HUES64 (cell line): ENCODE data around the gene GPC3.
"Not testable (repeated sequence)": the region's sequence is repeated elsewhere in the genome, so short reads cannot be mapped to it uniquely, and the experiment has no call there.

Experiments used
- H3K27ac ChIP-seq: 2 replicates; pipeline ENCODE4 v1.7.0; 2013; ENCODE audit warnings: low read depth, low read length, inconsistent platforms
- H3K27me3 ChIP-seq: 2 replicates; pipeline ENCODE4 v1.6.1; 2013; ENCODE audit warnings: mild to moderate bottlenecking, low read length; ENCODE audit not compliant: insufficient read depth
- H3K36me3 ChIP-seq: 2 replicates; pipeline ENCODE4 v1.6.1; 2013; ENCODE audit warnings: mild to moderate bottlenecking, low read length; ENCODE audit not compliant: insufficient read depth
- H3K4me1 ChIP-seq: 2 replicates; pipeline ENCODE4 v1.6.1; 2013; ENCODE audit warnings: mild to moderate bottlenecking, low read length, moderate library complexity; ENCODE audit not compliant: insufficient read depth
- H3K4me3 ChIP-seq: 2 replicates; pipeline ENCODE4 v1.5.1; 2013; ENCODE audit warnings: mild to moderate bottlenecking, low read length, moderate library complexity
- H3K9ac ChIP-seq: 2 replicates; pipeline ENCODE4 v1.6.1; 2013; ENCODE audit warnings: mild to moderate bottlenecking, low read depth, low read length
- H3K9me3 ChIP-seq: 2 replicates; pipeline ENCODE4 v1.6.1; 2013; ENCODE audit warnings: low read depth, low read length; ENCODE audit not compliant: insufficient read depth
- WGBS: fragments of 150-250, 120-280 bp; methylation state at CpG from one replicate; pipeline ENCODE4 v1.1.7; 2013; ENCODE audit warnings: missing lambda C conversion rate; 5-methylcytosine and 5-hydroxymethylcytosine counted together

Gene GPC3

GRCh38 chrX:133771086-133771646, 214.2 kb downstream of the GPC3 start:
- H3K27ac ChIP-seq = no peak overlapping the region
- H3K4me1 ChIP-seq = no peaks in the 10 kb centered on the region
- WGBS = 88% methylated on average over 5 of the region's 6 CpGs
- no peaks in the 10 kb centered on the region for H3K36me3 ChIP-seq
- no peak overlapping the region for H3K4me3 ChIP-seq
- no peak overlapping the region for H3K9ac ChIP-seq
- H3K9me3 ChIP-seq = no peaks in the 10 kb centered on the region
- H3K27me3 ChIP-seq = no peaks in the 10 kb centered on the region

- not testable (repeated sequence) for H3K4me1 ChIP-seq, H3K36me3 ChIP-seq, H3K27ac ChIP-seq, H3K9me3 ChIP-seq, H3K4me3 ChIP-seq, H3K27me3 ChIP-seq, H3K9ac ChIP-seq
- 93% methylated on average over 7 of the region's 7 CpGs for WGBS
These were observed 222.3 kb downstream of the GPC3 start for GRCh38 chrX:133762976-133763548.

- Histone ChIP-seq H3K4me1 (no peaks in the 10 kb centered on the region), H3K27ac (no peak overlapping the region), H3K9ac (no peak overlapping the region), H3K36me3 (no peaks in the 10 kb centered on the region; the same call in 1 of the 2 replicates), H3K9me3 (no peaks in the 10 kb centered on the region), H3K27me3 (no peaks in the 10 kb centered on the region), H3K4me3 (no peak overlapping the region)
- WGBS = 96% methylated on average over 2 of the region's 2 CpGs
These were observed 230.7 kb downstream of the GPC3 start for GRCh38 chrX:133754657-133755056.

- Histone ChIP-seq H3K27ac (no peak overlapping the region), H3K9ac (no peak overlapping the region), H3K4me1 (peaks cover 8% of the 10 kb centered on the region; the same call in 1 of the 2 replicates), H3K4me3 (no peak overlapping the region), H3K9me3 (no peaks in the 10 kb centered on the region), H3K27me3 (no peaks in the 10 kb centered on the region), H3K36me3 (no peaks in the 10 kb centered on the region; the same call in 1 of the 2 replicates)
- WGBS = 94% methylated on average over 3 of the region's 4 CpGs
These were observed 235.4 kb downstream of the GPC3 start for GRCh38 chrX:133749951-133750350.

- Histone ChIP-seq H3K9me3 (no peaks in the 10 kb centered on the region), H3K9ac (no peak overlapping the region), H3K4me3 (no peak overlapping the region), H3K36me3 (no peaks in the 10 kb centered on the region; the same call in 1 of the 2 replicates), H3K27ac (no peak overlapping the region), H3K27me3 (no peaks in the 10 kb centered on the region), H3K4me1 (peaks cover 8% of the 10 kb centered on the region; the same call in 1 of the 2 replicates)
- 85% methylated on average over 4 of the region's 4 CpGs for WGBS
These were observed 236.0 kb downstream of the GPC3 start for GRCh38 chrX:133749370-133749769.

GRCh38 chrX:133747196-133747595, 238.2 kb downstream of the GPC3 start:
- Histone ChIP-seq H3K4me1 (peaks cover 8% of the 10 kb centered on the region; the same call in 1 of the 2 replicates), H3K9ac (no peak overlapping the region), H3K27ac (no peak overlapping the region), H3K4me3 (no peak overlapping the region), H3K9me3 (no peaks in the 10 kb centered on the region), H3K27me3 (no peaks in the 10 kb centered on the region), H3K36me3 (no peaks in the 10 kb centered on the region)
- WGBS = 92% methylated on average over 2 of the region's 2 CpGs

- Histone ChIP-seq H3K9ac (no peak overlapping the region), H3K4me3 (no peak overlapping the region), H3K9me3 (no peaks in the 10 kb centered on the region), H3K27ac (no peak overlapping the region), H3K27me3 (no peaks in the 10 kb centered on the region), H3K36me3 (no peaks in the 10 kb centered on the region), H3K4me1 (peaks cover 8% of the 10 kb centered on the region; the same call in 1 of the 2 replicates)
- no CpG with 5 or more reads among the region's 1 CpG for WGBS
These were observed 238.8 kb downstream of the GPC3 start for GRCh38 chrX:133746593-133746992.

- no peak overlapping the region for H3K9ac ChIP-seq
- no peaks in the 10 kb centered on the region for H3K27me3 ChIP-seq
- H3K9me3 ChIP-seq = no peaks in the 10 kb centered on the region
- H3K27ac ChIP-seq = no peak overlapping the region
- H3K36me3 ChIP-seq = no peaks in the 10 kb centered on the region
- no peak overlapping the region for H3K4me3 ChIP-seq
- peaks cover 8% of the 10 kb centered on the region; the same call in 1 of the 2 replicates for H3K4me1 ChIP-seq
These were observed 240.0 kb downstream of the GPC3 start for GRCh38 chrX:133745349-133745748.

GRCh38 chrX:133742602-133743305, 242.6 kb downstream of the GPC3 start:
- no CpG with 5 or more reads among the region's 3 CpGs for WGBS
- H3K9me3 ChIP-seq = no peaks in the 10 kb centered on the region
- H3K9ac ChIP-seq = no peak overlapping the region
- H3K27ac ChIP-seq = no peak overlapping the region
- no peaks in the 10 kb centered on the region for H3K36me3 ChIP-seq
- H3K4me3 ChIP-seq = no peak overlapping the region
- no peaks in the 10 kb centered on the region for H3K27me3 ChIP-seq
- peaks cover 8% of the 10 kb centered on the region; the same call in 1 of the 2 replicates for H3K4me1 ChIP-seq

- H3K9ac ChIP-seq = no peak overlapping the region
- no peaks in the 10 kb centered on the region for H3K36me3 ChIP-seq
- H3K4me3 ChIP-seq = no peak overlapping the region
- H3K4me1 ChIP-seq = peaks cover 8% of the 10 kb centered on the region; the same call in 1 of the 2 replicates
- WGBS = 100% methylated on average over 1 of the region's 2 CpGs
- no peaks in the 10 kb centered on the region for H3K27me3 ChIP-seq
- H3K9me3 ChIP-seq = no peaks in the 10 kb centered on the region
- H3K27ac ChIP-seq = no peak overlapping the region
These were observed 244.1 kb downstream of the GPC3 start for GRCh38 chrX:133741303-133741702.

GRCh38 chrX:133726642-133727041, 258.8 kb downstream of the GPC3 start:
- WGBS = 84% methylated on average over 2 of the region's 2 CpGs

More at GRCh38 chrX:133726642-133727041, 258.8 kb downstream of the GPC3 start:
- Histone ChIP-seq H3K4me1 (0 out of 2 replicates have a peak, but pooled peaks cover 7% of the 10 kb centered on the region), H3K9me3 (no peaks in the 10 kb centered on the region), H3K27me3 (no peaks in the 10 kb centered on the region), H3K36me3 (no peaks in the 10 kb centered on the region), H3K27ac (no peak overlapping the region), H3K9ac (no peak overlapping the region), H3K4me3 (no peak overlapping the region)
